HG03064 (cell line): ENCODE measurements around the gene KIT.

Experiments
- ATAC-seq: cut with Tn5 transposase; IDR thresholded peaks from one replicate; pipeline ENCODE4 v1.9.1; 2021; ENCODE audit warnings: low read depth; ENCODE audit not compliant: unreplicated experiment

The KIT gene

GRCh38 chr4:54659749-54660535, 2.2 kb downstream of the KIT start:
- no peak for ATAC-seq

GRCh38 chr4:54660591-54660990, 2.8 kb downstream of the KIT start:
- no peak for ATAC-seq

- ATAC-seq = no peak
These were observed 3.4 kb downstream of the KIT start for GRCh38 chr4:54661169-54661568.

GRCh38 chr4:54661686-54662085, 3.9 kb downstream of the KIT start:
- no peak for ATAC-seq

GRCh38 chr4:54662123-54662522, 4.4 kb downstream of the KIT start:
- ATAC-seq = no peak

GRCh38 chr4:54662901-54663585, 5.3 kb downstream of the KIT start:
- ATAC-seq = no peak

- no peak for ATAC-seq
These were observed 6.6 kb downstream of the KIT start for GRCh38 chr4:54664400-54664799.

- ATAC-seq = no peak
These were observed 10.4 kb downstream of the KIT start for GRCh38 chr4:54668014-54668611.

GRCh38 chr4:54669831-54670230, 12.1 kb downstream of the KIT start:
- ATAC-seq = no peak

GRCh38 chr4:54675721-54676461, 18.1 kb downstream of the KIT start:
- ATAC-seq = no peak

- ATAC-seq = no peak
These were observed 18.9 kb downstream of the KIT start for GRCh38 chr4:54676658-54677057.

GRCh38 chr4:54677416-54677815, 19.7 kb downstream of the KIT start:
- no peak for ATAC-seq

GRCh38 chr4:54677853-54678650, 20.3 kb downstream of the KIT start:
- no peak for ATAC-seq

- no peak for ATAC-seq
These were observed 21.1 kb downstream of the KIT start for GRCh38 chr4:54678826-54679225.

GRCh38 chr4:54679813-54680212, 22.1 kb downstream of the KIT start:
- no peak for ATAC-seq

GRCh38 chr4:54683616-54684346, 26.0 kb downstream of the KIT start:
- no peak for ATAC-seq

- ATAC-seq = no peak
These were observed 28.1 kb downstream of the KIT start for GRCh38 chr4:54685810-54686209.

GRCh38 chr4:54687887-54688841, 30.4 kb downstream of the KIT start:
- ATAC-seq = no peak
